ENCODE results near the gene NUP133.

GRCh38 chr1:229408458-229409037 is 99.6 kb downstream of the NUP133 start:
- no peak for TF ChIP-seq CTCF (IDR thresholded peaks at IDR 0.05)
- TF ChIP-seq POLR2AphosphoS5 (IDR thresholded peaks at IDR 0.05): no peak

All from breast epithelium (tissue), 3 donors.